GM19099 (cell line): ENCODE data around the gene LBR.

Experiments used
- POLR2A ChIP-seq: IDR thresholded peaks from 3 replicates; pipeline ENCODE4 v1.6.1; 2011; ENCODE audit warnings: low read depth; ENCODE audit not compliant: insufficient read length; ENCODE audit errors: extremely low read depth

Gene LBR

GRCh38 chr1:225465793-225466517 lies 38.1 kb upstream of the LBR start:
- no peak for TF ChIP-seq POLR2A

DNA sequence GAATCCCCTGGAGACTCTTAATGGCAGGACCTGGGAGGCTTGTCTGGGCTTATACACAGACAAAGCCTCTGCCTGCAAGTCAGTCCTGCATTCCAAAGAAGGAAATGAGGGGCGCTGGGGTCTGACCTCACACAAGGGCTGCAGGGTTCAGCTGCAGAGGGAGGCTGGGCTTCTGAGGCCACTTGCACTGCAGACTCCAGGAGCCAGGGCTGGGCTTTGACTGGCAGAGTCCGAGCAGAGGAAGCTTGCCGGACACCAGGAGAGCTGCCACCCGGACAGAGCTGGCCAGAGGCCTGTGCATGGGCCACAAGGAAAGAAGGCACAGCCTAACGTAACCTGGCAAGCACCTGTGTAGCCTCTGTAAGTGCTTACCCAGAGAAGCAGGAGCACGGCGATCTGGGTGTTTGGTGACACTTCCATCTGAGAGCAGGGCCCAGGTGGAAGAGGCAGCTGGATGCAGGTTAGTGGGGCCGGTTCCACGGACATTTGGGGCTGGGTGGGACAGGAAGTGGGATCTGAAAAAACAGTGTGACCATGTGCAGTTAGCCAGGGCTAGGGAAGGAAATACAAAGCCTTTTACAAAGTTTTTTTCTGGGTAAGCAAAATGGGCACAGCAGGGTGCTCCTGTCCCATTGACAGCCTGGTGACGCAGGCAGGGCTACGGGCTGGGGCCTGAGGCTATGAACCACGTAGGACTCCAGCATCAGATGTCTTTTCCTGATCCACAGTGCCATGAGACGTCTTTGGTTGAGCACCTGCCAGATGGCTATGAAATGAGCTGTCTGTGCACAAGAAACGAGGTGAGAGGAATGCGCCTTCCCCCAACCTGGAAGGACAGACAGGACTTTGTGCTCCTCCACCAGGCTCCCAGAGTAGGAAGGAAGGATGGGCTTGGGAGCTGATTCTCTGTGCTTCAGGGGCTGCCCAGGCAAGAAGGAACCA lies 37.3 kb upstream of the LBR start:
- TF ChIP-seq POLR2A = no peak

- TF ChIP-seq POLR2A = no peak
These were observed 35.1 kb upstream of the LBR start for GRCh38 chr1:225462714-225463574.

DNA sequence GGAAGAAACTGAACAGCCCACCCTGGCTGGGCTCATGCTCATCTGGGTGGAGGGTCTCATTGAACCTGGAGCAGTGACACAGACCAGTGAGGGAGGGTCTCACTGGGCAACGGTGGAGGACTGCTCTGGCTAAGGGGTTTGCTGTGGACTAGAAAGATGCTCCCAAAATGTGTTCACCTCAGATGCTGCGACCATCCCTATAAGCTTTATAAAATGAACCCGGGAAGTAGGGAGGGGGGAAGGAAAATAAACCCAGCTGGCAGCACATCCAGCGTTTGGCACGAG lies 34.5 kb upstream of the LBR start:
- TF ChIP-seq POLR2A = no peak

DNA sequence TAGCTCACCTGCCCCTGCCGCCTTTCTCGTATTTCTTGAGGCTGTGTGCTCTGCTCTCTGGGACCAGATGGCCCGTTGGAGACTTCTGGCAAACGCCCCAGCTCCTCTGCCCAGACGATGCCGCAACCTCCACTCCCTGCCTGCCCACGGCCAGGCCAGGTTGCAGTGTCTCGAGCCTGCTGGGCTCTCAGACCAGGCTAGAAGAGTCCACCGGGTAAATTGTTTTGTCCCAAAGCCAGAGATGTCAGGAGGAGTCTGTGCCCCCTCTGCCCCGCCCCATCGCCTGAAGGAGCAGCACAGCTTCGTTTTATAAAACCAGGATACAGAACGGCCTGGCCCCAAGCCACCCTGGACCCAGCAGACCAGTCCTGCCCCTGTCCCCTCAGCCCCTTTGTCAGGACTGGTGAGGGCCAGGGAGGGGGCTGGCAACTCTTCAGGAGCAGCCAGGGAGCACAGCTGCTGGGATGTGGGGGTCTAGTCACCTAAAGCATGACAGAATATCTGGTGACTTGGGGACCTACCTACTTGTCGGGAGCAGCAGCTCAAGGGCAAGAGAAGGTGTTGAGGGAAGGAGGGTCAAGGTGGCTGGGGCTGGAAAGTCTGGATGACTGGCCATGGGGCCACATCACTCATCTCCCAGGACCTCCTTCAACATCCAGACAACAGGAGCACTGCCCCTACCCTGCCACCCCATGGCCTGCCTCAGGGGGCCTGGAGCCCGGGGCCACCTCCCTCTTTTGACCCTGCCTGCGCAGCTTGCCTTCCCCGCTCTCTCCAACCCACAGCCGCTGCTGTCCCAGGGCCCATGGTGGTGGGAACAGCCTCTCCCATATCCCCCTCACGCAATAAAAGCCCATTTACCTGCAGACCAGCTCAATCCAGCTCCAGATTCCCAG lies 33.9 kb upstream of the LBR start:
- TF ChIP-seq POLR2A = no peak

GRCh38 chr1:225460737-225461532 lies 33.1 kb upstream of the LBR start:
- TF ChIP-seq POLR2A = no peak

GRCh38 chr1:225460021-225460736 lies 32.3 kb upstream of the LBR start:
- TF ChIP-seq POLR2A = no peak

- TF ChIP-seq POLR2A = no peak
These were observed 30.4 kb upstream of the LBR start for GRCh38 chr1:225458222-225458631.

- TF ChIP-seq POLR2A = no peak
These were observed 26.9 kb upstream of the LBR start for GRCh38 chr1:225454733-225455132.

- no peak for TF ChIP-seq POLR2A
These were observed 26.2 kb upstream of the LBR start for GRCh38 chr1:225453797-225454648.

DNA sequence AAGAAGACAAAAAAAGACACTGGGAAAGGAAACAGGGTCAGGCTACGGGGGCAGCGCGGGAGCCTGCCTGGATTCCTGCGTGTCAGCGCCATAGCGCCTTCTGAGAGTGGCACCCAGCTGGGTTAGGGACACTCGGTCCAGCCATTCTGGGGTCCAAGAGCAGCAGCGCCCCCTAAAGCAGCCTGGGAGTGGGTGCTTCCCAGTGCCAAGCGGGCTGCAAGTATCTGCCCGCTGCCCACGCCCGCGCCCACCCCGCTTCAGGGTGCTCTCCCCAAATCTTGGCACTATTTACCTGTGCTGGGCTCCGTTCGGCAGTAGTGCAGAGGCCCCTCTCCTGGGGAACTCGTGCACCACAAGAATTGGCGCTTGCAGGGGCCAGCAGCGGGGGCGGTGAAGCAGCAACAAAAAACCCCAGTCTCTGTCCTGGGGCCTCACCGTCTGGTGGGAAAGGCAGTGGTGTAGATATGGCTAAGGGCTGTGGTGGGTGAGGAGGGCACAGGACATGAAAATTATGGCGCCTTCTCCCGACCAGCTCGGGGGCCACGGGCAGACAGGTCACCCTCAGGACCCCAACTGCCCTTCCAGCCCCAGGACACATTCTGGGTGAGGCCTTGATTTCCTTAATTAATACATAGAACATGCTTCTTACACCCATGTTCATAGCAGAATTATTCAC lies 24.1 kb upstream of the LBR start:
- no peak for TF ChIP-seq POLR2A

DNA sequence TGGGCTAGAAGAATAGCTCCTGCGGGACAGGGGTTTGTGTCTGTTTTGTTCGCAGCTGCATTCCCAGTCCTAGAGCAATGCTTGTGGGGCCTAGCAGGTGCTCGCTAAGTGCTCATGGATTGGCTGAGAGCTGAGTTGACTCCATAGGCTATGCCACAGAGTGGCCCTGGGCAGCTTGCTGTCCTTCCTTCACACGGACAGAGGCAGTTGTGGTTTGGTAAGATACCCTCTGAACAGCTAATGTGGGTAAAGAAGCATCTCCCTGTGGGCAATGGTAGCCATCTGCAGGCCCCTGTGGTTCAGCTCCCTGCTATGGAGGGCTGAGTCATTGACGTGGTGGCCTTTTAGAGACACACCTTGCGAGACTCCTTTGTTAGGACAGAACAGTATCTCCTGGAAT lies 23.5 kb upstream of the LBR start:
- TF ChIP-seq POLR2A = no peak
